GM12874 (cell line): Measurements from ENCODE around the gene ATP10A.

Source experiments
- CTCF ChIP-seq: IDR thresholded peaks from 2 replicates; pipeline ENCODE4 v1.5.1; 2011; ENCODE audit warnings: low read depth, mild to moderate bottlenecking, control low read depth, low read length, moderate library complexity; ENCODE audit not compliant: insufficient read depth

Gene ATP10A

GRCh38 chr15:25663515-25663914 lies 199.6 kb downstream of the ATP10A start:
- TF ChIP-seq CTCF = no peak

GRCh38 chr15:25661898-25662297 lies 201.2 kb downstream of the ATP10A start:
- no peak for TF ChIP-seq CTCF

GRCh38 chr15:25659251-25659650 lies 203.9 kb downstream of the ATP10A start:
- no peak for TF ChIP-seq CTCF

GRCh38 chr15:25658560-25658959 lies 204.6 kb downstream of the ATP10A start:
- TF ChIP-seq CTCF = no peak

GRCh38 chr15:25655207-25655948 lies 207.7 kb downstream of the ATP10A start:
- no peak for TF ChIP-seq CTCF

GRCh38 chr15:25653371-25653770 lies 209.8 kb downstream of the ATP10A start:
- no peak for TF ChIP-seq CTCF

- no peak for TF ChIP-seq CTCF
These were observed 210.4 kb downstream of the ATP10A start for GRCh38 chr15:25652704-25653103.
